Suprapubic skin (tissue), 4 donors: ENCODE measurements around the gene PLXNA2. TPM values are rescaled to one million over a fixed set of nuclear protein-coding genes. Genes with fewer than 3 reads are reported as not detected.

ENCODE experiments used
- DNase-seq, 2 donors: peaks; one replicate each; pipeline ENCODE4 v3.0.0-alpha.2; 2019; ENCODE audit warnings: low spot score in 2 of 2
- H3K27ac ChIP-seq: fragments of 200-600 bp; sonication (generic); one replicate; pipeline ENCODE4 v1.5.1; 2019
- H3K27me3 ChIP-seq: fragments of 200-600 bp; sonication (generic); one replicate; pipeline ENCODE4 v1.5.1; 2019
- H3K36me3 ChIP-seq: fragments of 200-600 bp; sonication (generic); one replicate; pipeline ENCODE4 v1.5.1; 2019
- H3K4me1 ChIP-seq: fragments of 200-600 bp; sonication (generic); one replicate; pipeline ENCODE4 v1.5.1; 2019
- H3K4me3 ChIP-seq: fragments of 200-600 bp; sonication (generic); one replicate; pipeline ENCODE4 v1.5.1; 2019; ENCODE audit warnings: mild to moderate bottlenecking
- H3K9me3 ChIP-seq: fragments of 200-600 bp; sonication (generic); one replicate; pipeline ENCODE4 v1.5.1; 2019
- EP300 ChIP-seq: sonication (generic); formaldehyde crosslinking; IDR thresholded peaks from one replicate; pipeline ENCODE4 v1.6.1; 2017; ENCODE audit warnings: antibody characterized with exemption
- POLR2A ChIP-seq, 2 donors: fragments of 450-650 bp; IDR thresholded peaks; one replicate each; pipeline ENCODE4 v1.6.1; 2017; ENCODE audit warnings: antibody characterized with exemption in 2 of 2, mild to moderate bottlenecking in 2 of 2, moderate library complexity in 2 of 2
- POLR2AphosphoS5 ChIP-seq, 3 donors: sonication (generic); formaldehyde crosslinking; IDR thresholded peaks; one replicate each; pipeline ENCODE4 v1.6.1; 2017; ENCODE audit warnings: antibody characterized with exemption in 3 of 3
- WGBS: methylation state at CpG from one replicate; pipeline ENCODE4 v1.1.5; 2018; 5-methylcytosine and 5-hydroxymethylcytosine counted together
- total RNA-seq, 4 donors: library from RNA; depleted of rRNA; stranded (reverse); fragments of >200 nt; gene quantifications; one replicate each; pipeline ENCODE4 v1.1.0, GENCODE V29; 2016
- TF ChIP-seq, protein P1 (sequence below), 2 donors: fragments of 200-600 bp in 1 of 2; fragments of 450-650 bp in 1 of 2; sonication (generic) in 1 of 2; IDR thresholded peaks; one replicate each; pipeline ENCODE4 v1.5.1; 2016 to 2019; ENCODE audit warnings: antibody characterized with exemption in 2 of 2, mild to moderate bottlenecking in 1 of 2, moderate library complexity in 1 of 2

Gene PLXNA2
- total RNA-seq, 4 donors from 2014 or later, result 35.3 to 53.9 (median 45.7) TPM

GRCh38 chr1:208142590-208143382, 101.4 kb downstream of the PLXNA2 start:
- H3K27me3 ChIP-seq, result no peaks in the 10 kb centered on the region
- no peaks in the 10 kb centered on the region for H3K9me3 ChIP-seq
- no peaks in the 10 kb centered on the region for H3K36me3 ChIP-seq
- no peak for TF ChIP-seq POLR2A (IDR thresholded peaks at IDR 0.05)
- TF ChIP-seq, protein P1, sequence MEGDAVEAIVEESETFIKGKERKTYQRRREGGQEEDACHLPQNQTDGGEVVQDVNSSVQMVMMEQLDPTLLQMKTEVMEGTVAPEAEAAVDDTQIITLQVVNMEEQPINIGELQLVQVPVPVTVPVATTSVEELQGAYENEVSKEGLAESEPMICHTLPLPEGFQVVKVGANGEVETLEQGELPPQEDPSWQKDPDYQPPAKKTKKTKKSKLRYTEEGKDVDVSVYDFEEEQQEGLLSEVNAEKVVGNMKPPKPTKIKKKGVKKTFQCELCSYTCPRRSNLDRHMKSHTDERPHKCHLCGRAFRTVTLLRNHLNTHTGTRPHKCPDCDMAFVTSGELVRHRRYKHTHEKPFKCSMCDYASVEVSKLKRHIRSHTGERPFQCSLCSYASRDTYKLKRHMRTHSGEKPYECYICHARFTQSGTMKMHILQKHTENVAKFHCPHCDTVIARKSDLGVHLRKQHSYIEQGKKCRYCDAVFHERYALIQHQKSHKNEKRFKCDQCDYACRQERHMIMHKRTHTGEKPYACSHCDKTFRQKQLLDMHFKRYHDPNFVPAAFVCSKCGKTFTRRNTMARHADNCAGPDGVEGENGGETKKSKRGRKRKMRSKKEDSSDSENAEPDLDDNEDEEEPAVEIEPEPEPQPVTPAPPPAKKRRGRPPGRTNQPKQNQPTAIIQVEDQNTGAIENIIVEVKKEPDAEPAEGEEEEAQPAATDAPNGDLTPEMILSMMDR (IDR thresholded peaks at IDR 0.05), result no peak
- no peak for TF ChIP-seq POLR2AphosphoS5 (IDR thresholded peaks at IDR 0.05)
- TF ChIP-seq EP300, result no peak
- H3K27ac ChIP-seq, result no peak overlapping the region
- H3K4me1 ChIP-seq, result peaks cover 22% of the 10 kb centered on the region
- WGBS, result 43% methylated on average over 5 of the region's 5 CpGs
- DNase-seq, result no peak
- no peak overlapping the region for H3K4me3 ChIP-seq

DNA sequence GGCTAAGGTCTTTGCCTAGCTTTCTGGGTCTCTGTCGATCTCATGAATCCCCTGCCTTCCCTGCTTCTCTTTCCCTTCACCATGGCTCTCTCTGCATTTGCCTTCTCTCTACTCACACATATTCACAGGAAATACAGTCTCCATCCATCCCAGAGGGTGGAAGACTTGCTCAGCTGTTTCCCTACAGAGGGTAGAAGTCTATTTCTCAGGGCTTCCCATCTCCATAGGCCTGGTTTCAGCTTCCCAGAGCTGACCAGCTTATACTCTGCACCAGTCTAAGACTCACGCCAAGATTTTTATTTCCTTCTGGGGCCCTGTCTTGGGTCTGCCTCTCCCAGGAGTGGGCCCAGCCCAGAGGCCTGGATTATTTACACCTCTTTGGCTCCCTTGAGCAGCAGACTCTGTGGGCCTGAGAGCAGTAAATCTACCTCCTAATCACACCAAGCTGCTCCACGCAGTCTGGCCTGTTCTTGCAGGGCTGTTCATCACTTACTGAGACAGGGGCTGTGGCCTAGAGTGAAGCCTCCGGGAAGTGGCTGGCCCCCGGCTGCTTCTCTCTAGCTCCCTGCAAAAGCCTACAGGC, 102.5 kb downstream of the PLXNA2 start:
- Histone ChIP-seq H3K4me1 (peaks cover 22% of the 10 kb centered on the region), H3K9me3 (no peaks in the 10 kb centered on the region), H3K27me3 (no peaks in the 10 kb centered on the region), H3K4me3 (no peak overlapping the region), H3K36me3 (no peaks in the 10 kb centered on the region), H3K27ac (no peak overlapping the region)
- TF ChIP-seq, protein P1 (IDR thresholded peaks at IDR 0.05), result no peak
- no peak for DNase-seq
- 72% methylated on average over 4 of the region's 5 CpGs for WGBS

DNA sequence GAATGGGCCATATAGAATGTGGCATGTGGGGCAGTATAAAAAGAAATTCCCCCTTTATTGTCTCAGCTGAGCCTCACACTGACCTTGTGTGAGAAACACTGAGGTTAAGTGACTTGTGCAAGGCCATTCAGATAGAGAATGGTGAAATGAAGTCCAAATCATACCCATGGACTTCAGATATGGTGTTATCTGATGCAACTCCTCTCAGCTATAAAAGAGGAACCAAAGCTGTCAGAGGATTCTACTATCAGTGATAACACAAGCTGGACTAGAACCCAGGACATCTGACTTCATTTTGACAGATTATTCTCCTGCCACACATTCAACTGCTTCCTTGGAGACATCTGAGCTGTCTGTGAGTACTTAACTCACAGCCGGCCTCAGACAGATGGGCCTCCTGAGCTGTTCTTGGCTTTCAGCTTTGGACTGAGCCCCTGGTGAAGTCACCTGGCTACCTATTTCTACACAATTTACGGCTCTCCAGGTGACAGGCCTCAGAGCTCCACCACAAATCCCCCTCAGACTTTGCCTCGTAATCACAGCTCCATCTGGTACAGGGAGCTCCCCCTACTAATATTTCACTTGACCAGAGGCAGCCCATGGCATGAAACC, 104.6 kb downstream of the PLXNA2 start:
- Histone ChIP-seq H3K9me3 (no peaks in the 10 kb centered on the region), H3K4me3 (no peak overlapping the region), H3K36me3 (no peaks in the 10 kb centered on the region), H3K4me1 (peaks cover 31% of the 10 kb centered on the region), H3K27me3 (no peaks in the 10 kb centered on the region), H3K27ac (no peak overlapping the region)
- 52% methylated on average over 3 of the region's 3 CpGs for WGBS
- TF ChIP-seq POLR2AphosphoS5 (IDR thresholded peaks at IDR 0.05) (no peak), EP300 (no peak), POLR2A (IDR thresholded peaks at IDR 0.05) (no peak)
- TF ChIP-seq, protein P1 (IDR thresholded peaks at IDR 0.05), result no peak
- no peak for DNase-seq

GRCh38 chr1:208137193-208137592, 107.0 kb downstream of the PLXNA2 start:
- Histone ChIP-seq H3K4me3 (no peak overlapping the region), H3K36me3 (no peaks in the 10 kb centered on the region), H3K9me3 (no peaks in the 10 kb centered on the region), H3K27ac (no peak overlapping the region), H3K27me3 (no peaks in the 10 kb centered on the region), H3K4me1 (peaks cover 31% of the 10 kb centered on the region)
- 90% methylated on average over 4 of the region's 4 CpGs for WGBS
- no peak for TF ChIP-seq EP300
- TF ChIP-seq, protein P1 (IDR thresholded peaks at IDR 0.05), result no peak
- DNase-seq, result no peak

GRCh38 chr1:208136459-208137182, 107.6 kb downstream of the PLXNA2 start:
- H3K9me3 ChIP-seq, result no peaks in the 10 kb centered on the region
- TF ChIP-seq POLR2AphosphoS5 (IDR thresholded peaks at IDR 0.05), result no peak
- TF ChIP-seq EP300, result no peak
- TF ChIP-seq, protein P1 (IDR thresholded peaks at IDR 0.05), result no peak
- no peak for TF ChIP-seq POLR2A (IDR thresholded peaks at IDR 0.05)
- DNase-seq, result no peak
- H3K4me3 ChIP-seq, result no peak overlapping the region
- H3K27ac ChIP-seq, result no peak overlapping the region
- no peaks in the 10 kb centered on the region for H3K36me3 ChIP-seq
- no peaks in the 10 kb centered on the region for H3K27me3 ChIP-seq
- peaks cover 31% of the 10 kb centered on the region for H3K4me1 ChIP-seq
- 83% methylated on average over 3 of the region's 5 CpGs for WGBS
